NCI-H345 (cell line): ENCODE measurements around the gene NRDC.
"Not testable (repeated sequence)": the region's sequence is repeated elsewhere in the genome, so short reads cannot be mapped to it uniquely, and the experiment has no call there.

ENCODE experiments used
- DNase-seq: peaks from one replicate; lab custom pipeline; 2025; lab: John Stamatoyannopoulos, UW

NRDC gene

DNA sequence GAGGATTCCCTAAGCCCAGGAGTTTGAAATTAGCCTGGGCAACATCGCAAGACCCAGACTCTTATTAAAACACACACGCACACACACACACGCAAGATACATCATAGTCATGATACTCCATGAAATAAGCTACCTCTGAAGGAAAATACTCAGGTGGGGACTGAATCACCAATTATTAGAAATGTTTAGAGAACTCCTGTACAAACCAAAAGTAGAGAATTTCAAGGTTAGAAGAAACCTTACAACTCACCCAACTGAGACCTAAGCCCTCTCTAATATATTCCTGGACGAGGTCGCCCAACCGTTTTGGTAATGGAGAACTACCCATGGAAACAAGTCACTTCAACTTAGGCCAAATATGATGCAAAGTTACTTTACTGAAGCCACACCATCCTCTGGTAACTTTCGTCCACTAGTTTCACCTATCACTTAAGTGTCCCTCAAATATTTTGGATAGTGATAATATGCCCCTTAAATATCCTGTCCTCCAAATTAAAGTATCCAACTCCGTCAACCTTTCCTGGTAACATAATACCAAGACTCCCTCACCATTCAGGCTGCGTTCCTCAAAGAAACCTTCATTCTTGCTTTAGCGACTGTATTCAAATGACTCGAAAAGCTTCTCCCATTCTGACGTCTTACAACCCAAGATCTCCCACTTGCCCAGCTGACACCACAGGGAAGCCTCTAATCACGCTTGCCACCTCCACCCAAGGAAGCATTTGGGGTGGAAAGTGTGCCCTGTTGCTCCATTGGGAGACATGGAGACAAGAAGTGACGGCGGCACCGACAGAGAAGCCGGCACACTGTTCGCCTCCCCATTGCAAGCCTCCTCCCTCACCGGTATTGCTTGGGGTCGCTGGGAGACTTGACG, 856 bp downstream of the NRDC start:
- DNase-seq: no peak

DNA sequence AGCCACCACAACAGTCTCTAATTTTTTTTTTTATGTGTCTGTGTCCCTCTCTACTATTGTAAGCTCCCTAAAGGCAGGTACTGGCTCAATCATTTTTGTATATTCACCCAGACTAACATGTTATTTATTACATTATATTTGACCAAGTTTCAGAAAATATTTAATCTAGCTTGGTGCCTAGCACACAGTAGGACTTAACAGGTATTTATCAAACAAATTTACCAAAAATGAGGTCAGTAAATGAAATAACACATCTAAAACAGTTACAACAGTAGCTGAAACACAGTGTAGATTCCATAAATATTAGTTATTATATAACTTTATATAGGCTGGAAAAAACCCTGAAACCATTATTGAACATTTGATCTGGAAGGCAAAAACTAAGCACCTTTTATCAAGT, 2.7 kb downstream of the NRDC start:
- DNase-seq: no peak

DNA sequence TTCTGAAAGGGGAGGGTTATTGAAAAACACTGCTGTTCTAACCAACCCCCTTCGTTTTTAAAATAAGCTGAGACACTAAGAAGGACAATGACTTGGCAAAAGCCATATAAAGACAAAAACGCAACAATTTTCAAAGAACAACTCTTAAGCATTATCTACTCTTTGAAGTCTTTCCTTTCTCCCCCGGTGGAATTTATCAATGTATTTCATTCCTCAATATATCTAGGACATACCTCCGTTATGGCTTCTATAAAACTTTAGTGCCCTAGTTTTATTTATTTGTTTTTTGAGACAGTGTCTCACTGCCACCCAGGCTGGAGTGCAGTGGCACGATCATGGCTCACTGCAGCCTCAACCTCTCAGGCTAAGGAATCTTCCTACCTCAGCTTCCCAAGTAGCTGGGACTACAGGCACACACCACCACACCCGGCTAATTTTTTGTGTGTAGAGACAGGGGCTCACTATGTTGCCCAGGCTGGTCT, 3.2 kb downstream of the NRDC start:
- no peak for DNase-seq

DNA sequence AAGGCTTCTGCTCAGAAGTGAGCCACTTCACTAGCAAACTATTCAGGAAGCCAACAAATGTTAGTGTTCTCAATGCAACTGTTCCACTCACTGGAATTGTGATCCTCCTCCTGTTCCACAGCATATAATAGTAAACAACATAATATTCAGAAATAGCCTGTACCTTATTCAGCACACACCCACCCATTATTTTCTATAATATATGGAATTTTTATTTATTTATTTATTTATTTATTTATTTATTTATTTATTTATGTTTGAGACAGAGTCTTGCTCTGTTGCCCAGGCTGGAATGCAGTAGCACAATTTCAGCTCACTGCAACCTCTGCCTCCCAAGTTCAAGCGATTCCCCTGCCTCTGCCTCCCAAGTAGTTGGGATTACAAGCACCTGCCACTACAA, 5.3 kb downstream of the NRDC start:
- not testable (repeated sequence) for DNase-seq

DNA sequence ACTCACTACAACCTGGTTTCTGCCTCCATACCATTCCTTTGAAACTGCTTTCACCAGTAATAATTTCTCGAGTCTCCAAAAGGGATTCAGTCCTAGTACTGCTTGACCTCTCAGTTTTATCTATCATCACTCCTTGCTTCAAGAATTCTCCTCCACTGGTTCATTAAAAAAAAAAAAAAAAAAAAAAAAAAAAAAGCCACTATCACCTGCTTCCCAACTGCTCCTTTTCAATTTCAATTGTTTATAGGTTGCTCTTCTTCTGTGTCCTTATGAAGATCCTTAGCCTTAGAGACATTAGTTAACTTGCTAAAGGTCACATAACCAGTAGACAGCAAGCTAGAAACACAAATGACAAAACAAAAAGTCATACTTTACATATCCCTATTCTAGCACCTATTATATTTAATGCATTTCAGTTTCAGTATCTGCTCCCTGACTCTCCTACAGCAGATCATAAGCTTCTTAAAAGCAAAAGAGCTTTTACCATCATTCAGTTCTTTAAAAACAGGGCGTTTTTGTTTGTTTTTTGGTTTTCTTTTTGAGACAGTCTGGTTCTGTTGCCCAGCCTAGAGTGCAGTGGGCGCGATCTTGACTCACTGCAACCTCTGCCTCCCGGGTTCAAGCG, 7.1 kb downstream of the NRDC start:
- no peak for DNase-seq

DNA sequence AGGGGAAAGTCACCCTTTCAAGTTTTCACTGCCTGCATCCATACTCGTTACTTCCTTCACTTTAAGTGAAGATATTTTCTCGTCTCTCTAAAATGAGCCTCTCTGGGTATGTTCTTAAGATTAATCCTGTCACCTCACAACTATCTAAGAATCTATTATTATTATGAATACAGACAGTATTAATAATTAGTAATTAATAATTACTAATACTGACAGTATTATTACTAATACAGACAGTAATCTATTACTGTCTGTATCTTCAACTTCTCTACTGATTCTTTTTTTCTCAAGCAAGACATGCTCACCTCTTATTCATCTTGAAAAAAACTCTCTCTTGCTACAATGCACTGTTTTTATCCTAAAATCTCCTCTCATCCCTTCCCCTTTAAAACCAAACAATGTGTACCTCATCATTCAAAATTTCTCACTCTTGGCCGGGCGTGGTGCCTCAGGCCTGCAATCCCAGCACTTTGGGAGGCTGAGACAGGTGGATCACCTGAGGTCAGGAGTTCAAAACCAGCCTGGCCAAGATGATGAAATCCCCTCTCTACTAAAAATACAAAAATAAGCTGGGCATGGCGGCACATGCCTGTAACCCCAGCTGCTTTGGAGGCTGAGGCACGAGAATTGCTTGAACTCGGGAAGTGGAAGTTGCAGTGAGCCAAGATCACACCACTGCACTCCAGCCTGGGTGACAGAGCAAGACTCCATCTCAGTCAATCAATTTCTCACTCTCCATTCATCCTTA, 7.8 kb downstream of the NRDC start:
- no peak for DNase-seq

DNA sequence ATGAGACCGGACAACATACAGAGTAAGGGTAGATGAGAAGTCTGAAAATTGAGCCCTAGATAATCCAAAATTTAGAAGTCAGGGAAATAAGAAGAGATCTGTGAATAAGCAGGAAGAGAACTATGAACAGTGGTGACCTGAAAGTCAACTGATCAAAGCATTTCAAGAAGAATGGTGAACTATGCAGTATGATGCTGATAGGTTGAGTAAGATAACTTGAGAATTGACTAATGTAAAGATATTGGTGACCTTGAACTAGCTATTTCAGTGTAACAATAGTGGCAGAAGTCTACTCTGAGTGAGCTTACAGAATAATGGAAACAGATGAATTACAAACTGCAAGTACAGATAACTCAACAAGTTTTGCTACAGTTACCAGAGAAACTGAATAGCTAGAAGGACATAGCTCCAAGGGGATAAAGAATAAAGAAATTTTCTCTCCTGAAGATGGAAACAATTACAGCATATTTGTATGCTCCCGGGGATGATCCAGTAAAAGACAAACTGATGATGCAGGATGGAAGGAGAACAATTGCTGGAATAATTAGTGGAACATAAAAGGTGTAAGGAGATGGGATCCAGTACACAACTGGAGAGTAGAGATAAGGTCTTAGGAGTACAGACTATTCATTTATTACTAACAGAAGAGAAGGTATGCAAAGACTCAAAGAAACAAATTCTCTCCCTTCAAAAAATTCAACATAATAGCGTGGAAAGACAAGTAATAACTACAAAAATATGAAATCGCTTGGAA, 10.9 kb downstream of the NRDC start:
- DNase-seq: no peak

DNA sequence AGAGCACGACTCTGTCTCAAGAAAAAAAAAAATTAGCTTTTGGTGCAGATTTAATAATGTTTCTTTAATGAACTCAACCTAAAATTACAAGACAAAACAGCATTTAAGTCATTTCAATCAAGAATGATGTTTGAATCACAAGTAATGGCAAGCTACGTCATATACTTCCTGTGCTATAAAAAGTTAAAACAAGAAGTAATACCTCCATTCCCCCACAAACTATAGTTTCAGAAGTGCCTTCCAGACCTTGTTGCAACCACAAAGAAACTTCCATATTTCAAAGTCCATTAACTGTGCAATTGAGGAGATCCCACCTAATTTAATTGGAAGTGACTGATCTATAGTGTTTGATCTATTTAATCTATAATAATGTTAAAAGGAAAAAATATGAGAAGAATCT, 15.1 kb downstream of the NRDC start:
- DNase-seq: no peak

DNA sequence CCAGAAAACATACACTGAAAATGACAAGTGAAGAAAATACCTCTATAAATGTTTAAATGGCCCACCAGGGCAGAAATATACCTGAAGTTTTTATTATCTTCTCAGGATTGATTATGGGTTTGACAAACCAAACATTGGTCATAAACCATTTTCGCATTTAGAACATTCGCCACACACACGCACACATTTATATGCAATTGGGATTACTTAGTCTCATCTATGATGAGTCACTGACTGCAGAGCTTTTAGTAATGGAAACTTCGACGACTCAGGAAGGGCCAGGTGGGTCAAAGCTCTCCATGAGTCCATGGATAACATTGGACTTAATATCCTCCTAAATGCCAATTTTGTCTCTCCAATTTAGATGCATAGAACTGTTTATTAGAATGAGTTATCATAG, 16.9 kb downstream of the NRDC start:
- no peak for DNase-seq

DNA sequence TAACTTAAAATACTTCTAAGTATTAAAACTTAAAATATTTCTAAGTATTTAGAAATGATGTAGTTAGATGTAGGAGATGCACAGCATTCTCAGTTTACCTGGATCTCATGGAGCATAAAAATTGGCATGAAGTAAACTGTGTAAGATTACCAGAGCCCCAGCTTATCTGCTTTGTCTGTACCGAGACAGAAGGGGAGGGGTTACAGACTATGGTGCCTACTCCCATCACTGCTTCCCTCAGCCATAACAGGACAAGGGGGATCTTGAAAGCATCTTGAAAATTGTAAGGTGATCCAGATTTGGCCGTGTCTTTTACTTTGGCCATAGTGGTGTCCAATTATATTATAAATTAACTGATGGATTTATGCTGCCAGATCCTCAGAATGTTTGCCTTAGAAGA, 18.8 kb downstream of the NRDC start:
- no peak for DNase-seq

DNA sequence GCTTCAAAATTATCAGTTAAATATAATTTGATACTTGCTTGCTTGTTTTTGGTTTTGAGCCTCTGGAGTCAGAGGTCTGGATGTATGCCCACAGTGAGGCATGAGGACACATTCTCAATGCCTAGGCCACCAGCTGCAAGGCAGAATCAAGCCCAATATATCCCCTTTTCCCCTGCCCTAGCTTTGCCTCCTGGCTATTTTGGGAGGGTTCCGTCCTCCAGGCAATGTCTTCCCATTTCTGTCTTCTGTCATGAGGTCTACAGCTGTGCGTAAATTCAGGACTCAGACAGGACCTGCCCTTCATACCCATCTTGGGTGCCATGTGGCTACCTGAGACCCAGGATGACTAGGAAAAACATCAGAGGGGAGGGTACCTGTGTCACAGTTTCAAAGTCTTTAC, 19.2 kb downstream of the NRDC start:
- no peak for DNase-seq

DNA sequence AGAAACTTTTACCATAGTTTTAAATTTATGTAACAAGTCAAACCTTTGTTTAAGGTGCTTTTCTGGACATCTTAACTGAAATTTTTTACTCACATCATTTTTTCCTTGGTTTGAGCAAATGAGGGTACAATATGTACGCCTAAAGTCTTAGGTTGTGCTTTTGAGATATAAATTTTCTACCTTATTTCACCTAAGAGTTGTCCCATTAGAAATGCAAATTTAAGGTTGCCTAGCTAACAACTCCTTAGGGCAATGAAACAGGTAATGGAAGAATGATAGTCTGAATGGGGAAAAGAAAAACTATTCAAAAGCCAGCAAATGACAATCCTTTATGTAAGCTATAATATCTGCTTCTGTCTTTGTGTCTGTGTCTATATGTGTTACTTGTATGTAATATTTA, 19.6 kb downstream of the NRDC start:
- DNase-seq: no peak

DNA sequence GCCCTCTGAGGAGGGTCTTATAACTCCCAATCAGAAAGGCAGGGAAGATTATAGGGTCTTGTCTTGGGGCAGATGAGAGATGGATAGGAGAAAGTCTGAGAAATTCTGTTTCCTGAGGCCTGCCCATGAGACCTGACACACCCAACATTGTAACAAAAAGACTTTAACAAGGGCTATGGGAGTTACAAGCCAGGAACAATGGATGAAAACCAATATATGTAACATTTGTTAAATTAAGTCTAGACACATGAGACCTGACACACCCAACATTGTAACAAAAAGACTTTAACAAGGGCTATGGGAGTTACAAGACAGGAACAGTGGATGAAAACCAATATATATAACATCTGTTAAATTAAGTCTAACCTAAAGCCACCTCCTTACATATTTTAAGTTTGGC, 21.8 kb downstream of the NRDC start:
- no peak for DNase-seq

DNA sequence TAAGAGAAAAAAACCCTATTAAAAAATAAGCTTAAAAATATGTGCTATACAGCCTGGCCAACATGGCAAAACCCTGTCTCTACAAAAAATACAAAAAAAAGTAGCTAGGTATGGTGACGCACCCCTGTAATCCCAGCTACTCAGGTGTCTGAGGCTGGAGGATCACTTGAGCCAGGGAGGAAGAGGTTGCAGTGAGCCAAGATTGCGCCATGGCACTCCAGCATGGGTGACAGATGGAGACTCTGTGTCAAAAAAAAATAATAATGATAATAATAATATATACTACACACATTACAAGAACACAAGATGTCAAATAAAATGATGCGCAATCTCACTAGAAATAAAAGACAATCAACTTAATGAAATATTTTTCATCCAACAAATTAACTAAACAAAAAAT, 22.9 kb downstream of the NRDC start:
- no peak for DNase-seq

DNA sequence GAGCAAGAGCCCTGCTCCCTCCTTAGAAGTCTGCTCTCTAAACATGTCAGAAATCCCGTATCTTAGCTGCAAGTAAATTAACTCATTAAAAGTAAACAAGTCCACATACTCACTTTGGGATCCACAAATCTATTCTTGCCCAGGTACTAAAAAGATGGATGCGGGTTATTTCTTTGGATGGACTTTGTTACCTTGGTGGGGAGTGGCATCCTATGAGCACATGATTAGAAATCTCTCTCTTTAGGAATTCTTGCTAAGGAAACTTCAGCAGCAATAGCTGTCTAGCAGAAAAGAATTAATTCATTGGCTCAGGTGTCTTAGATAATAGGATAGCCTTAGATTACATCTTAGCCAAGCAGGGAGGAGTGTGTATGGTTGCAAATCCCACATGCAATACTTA, 25.2 kb downstream of the NRDC start:
- DNase-seq: no peak

DNA sequence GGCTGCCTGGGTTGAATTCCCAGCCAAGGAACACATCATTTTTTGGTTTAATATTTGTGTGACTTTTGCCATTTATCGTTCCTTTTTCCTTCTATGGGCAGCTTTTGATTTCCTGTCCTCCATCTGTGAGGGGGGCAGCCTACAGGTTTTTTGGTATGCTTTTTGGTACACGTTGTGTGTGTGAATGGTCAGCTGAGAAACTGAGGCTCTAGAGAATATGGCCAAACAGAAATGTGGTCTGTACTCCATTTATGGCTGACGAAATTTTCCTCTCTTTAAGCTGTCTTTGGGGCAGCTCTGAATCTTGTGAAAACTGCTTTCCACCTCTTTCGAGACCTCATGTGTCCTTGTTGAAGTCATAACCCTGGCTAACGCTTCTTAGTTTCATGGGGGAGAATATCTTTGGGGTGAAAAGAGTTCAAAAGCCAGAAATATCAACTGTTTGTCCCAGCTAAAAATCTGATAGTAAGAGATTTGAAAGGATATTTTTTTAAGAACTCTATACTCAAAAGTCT, 26.6 kb downstream of the NRDC start:
- no peak for DNase-seq

DNA sequence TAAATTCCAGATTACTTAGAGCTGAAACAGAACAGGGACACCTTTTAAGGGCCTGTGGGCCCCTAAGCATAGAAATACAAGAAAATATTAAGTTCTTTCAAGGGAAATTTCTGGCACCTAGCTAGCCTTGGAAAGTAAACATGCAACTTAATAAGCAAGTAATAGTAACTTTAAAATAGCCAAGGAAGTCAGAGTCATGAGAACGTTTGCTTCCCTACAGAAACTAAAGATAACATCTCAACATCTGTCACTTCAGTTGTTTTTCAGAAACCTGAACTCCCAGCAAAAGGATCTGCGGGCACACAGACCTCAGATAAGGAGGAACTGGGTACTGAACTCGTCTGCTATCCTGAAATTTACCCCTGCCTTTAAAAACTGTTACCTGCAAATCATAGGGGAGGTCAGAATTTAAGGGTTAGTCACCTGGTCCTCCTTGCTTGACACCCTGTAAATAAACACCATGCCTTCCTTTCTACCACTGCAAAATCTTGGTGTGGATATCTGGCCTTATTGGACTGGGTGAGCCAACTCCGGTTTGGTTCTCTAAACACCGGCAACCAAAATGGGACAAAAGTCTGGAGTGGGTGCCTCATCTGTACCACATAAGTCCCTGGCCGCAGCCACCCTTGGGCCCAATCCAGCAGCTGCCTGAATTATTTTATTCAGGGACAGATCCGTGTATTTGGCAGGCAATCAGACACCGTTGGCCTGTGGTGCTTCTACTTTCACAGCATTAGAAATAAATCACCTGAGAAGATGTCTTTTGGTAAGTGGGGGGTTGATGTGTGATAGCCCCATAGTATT, 27.9 kb downstream of the NRDC start:
- no peak for DNase-seq

DNA sequence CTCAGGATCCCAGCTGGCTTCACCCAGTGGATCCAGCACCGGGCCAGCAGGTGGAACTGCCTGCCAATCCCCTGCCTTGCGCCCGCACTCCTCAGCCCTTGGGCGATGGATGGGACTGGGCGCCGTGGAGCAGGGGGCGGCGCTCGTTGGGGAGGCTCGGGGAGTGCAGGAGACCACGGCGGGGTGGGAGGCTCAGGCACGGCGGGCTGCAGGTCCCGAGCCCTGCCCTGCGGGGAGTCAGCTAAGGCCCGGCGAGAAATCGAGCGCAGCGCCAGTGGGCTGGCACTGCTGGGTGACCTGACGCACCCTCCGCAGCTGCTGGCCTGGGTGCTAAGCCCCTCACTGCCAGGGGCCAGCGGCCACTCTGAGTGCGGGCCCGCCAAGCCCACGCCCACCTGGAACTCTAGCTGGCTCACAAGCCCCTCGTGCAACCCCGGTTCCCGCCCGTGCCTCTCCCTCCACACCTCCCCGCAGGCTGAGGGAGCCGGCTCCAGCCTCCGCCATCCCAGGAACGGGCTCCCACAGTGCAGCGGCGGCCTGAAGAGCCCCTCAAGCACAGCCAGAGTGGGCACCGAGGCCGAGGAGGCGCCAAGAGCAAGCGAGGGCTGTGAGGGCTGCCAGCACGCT, 31.1 kb downstream of the NRDC start:
- DNase-seq: no peak

DNA sequence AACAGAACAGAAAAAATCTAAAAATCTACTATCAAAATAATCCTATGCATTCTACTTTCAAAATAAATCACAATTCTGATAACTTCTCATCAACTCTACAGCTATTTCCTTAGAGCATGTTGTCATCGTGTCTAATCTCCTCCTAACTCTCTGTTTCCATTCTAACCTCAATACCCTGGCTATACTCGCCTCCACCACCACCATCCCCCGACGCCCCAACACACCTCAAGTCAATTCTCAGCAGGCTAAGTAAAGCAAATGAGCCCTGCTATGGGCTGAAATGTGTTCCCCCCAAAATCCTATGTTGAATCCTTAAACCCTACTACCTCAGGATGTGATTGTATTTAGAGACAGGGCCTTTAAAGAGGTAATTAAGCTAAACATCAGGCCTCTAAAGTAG, 34.6 kb downstream of the NRDC start:
- DNase-seq: no peak

DNA sequence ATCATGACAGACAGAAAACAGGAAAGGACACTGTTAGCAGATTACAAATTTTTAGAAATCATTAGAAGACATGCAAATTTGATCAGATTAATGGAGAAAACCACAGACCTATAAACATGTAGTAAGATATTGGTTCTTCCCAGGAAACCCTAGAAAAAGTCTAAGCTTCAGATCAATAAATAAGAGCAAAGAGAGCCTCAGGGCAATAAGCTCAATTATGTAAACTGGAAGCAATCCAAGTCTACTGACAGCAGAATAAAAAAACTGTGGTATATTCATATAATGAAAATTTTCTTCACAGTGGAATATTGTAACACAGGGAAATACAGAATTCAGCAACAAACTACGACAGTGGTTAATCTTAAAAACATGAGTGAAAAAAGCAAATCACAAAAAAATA, 36.3 kb downstream of the NRDC start:
- peak; percentile 21 for DNase-seq
